ENCODE data around the gene GDPGP1. TPM values are rescaled to one million over a fixed set of nuclear protein-coding genes. Genes with fewer than 3 reads are reported as not detected.

Gene GDPGP1, protein sequence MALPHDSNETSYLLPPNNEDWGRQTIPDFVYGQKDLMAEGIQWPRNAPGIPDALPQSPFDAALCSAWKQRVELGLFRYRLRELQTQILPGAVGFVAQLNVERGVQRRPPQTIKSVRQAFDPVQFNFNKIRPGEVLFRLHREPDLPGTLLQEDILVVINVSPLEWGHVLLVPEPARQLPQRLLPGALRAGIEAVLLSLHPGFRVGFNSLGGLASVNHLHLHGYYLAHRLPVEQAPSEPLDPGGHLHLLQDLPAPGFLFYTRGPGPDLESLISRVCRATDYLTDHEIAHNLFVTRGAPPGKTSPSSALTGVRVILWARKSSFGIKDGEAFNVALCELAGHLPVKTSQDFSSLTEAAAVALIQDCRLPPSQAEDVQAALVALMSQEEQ
- total RNA-seq: 1 to 10 TPM; 4.8 to 5.4 TPM
- polyA plus RNA-seq (2013, experiment 1 of 2): 1.9 TPM
- polyA plus RNA-seq (2013, experiment 2 of 2): 3.3 TPM
- long read RNA-seq, experiment 1: 0 reads
- long read RNA-seq, experiment 2, partial matches to known transcripts: 0 of 1 reads
- long read RNA-seq, experiment 2, other reads (novel, unspliced or antisense): 0 of 1 reads
- long read RNA-seq, experiment 3, partial matches to known transcripts: 0 of 1 reads
- long read RNA-seq, experiment 3, other reads (novel, unspliced or antisense): 0 of 1 reads
- long read RNA-seq, experiment 4: 0 reads

DNA sequence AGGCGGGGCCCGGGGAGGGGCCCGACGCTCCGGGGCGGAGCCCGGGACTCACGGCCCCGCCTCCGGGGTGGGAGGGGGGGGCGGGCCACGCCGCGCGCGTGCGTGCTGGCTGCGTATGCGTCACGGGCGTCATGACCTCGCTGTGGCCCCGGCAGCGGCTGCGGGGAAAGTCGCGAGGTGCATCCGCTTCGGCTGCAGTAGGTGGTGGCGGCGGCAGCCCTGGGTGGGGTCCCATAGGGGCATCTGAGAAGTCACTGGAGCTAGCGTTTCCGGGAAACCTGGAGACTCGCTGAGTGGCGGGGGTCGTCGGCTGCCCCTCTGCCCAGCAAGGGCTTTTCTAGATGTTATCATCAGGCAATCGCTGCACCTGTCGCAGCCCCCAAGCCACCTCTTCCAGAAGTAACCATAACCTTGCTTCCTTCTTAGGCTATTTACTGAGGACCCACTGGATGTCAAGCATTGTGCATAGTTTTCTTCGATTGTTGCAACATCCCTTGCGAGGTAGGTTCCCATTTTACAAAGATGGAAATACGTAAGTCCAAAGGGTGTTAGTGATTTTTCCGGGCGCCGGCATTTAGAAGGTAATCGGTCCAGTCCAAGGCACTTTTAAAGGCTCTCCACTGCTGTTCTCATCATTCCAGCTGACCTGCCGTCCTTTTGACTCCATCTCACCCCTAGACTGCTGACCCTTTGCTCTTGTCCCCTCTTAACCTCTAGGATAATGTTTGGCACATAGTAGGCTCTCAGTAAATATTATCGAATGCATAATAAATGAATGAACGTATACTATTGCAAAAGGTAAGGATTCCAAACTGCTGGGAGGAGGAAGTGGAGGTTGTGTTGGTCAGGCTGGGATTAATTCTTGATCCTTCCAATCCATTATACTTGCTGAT lies at the start of gene GDPGP1:
TSS of gene GDPGP1 (plus strand) at position 114 of the 893 bp plus-strand sequence. CDS start 6,700 bp downstream, outside the sequence.
- Mint-ChIP-seq H3K4me1 (peaks cover 10% of the 10 kb centered on the region), H3K27ac (peak within 1 kb of the TSS; percentile 82), H3K27me3 (ENCODE audit: insufficient read depth) (no peaks in the 10 kb centered on the region), H3K4me3 (peak within 1 kb of the TSS; percentile 68), H3K9me3 (no peaks in the 10 kb centered on the region), H3K36me3 (ENCODE audit: low read depth) (peaks cover 12% of the 10 kb centered on the region)
- no peaks in the 10 kb centered on the region for H3K27me3 ChIP-seq (ENCODE audit: control insufficient read depth, insufficient read depth, low read length, poor library complexity, severe bottlenecking)
- no peaks in the 10 kb centered on the region for H3K4me1 ChIP-seq (ENCODE audit: control insufficient read depth, insufficient read depth, low read length)
- no peaks in the 10 kb centered on the region for H3K9me3 ChIP-seq (ENCODE audit: control insufficient read depth, low read length)
- peak within 1 kb of the TSS; percentile 67 for H3K9ac ChIP-seq (ENCODE audit: extremely low read depth, low read length, poor library complexity, severe bottlenecking)
- H3K36me3 ChIP-seq (ENCODE audit: control insufficient read depth, insufficient read depth, low read length): no peaks in the 10 kb centered on the region
- H3K27ac ChIP-seq (ENCODE audit: low read depth, low read length): no peak within 1 kb of the TSS
- TF ChIP-seq, protein P1, sequence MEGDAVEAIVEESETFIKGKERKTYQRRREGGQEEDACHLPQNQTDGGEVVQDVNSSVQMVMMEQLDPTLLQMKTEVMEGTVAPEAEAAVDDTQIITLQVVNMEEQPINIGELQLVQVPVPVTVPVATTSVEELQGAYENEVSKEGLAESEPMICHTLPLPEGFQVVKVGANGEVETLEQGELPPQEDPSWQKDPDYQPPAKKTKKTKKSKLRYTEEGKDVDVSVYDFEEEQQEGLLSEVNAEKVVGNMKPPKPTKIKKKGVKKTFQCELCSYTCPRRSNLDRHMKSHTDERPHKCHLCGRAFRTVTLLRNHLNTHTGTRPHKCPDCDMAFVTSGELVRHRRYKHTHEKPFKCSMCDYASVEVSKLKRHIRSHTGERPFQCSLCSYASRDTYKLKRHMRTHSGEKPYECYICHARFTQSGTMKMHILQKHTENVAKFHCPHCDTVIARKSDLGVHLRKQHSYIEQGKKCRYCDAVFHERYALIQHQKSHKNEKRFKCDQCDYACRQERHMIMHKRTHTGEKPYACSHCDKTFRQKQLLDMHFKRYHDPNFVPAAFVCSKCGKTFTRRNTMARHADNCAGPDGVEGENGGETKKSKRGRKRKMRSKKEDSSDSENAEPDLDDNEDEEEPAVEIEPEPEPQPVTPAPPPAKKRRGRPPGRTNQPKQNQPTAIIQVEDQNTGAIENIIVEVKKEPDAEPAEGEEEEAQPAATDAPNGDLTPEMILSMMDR (conservative IDR thresholded peaks at IDR 0.05): no peak
- H3K4me3 ChIP-seq (ENCODE audit: low read length): peak within 1 kb of the TSS; percentile 82
- 16 to 31% methylated on average over 22 to 49 of the region's 49 CpGs for WGBS, 2 experiments (ENCODE audit: insufficient coverage in 1 of 2, insufficient read length in 1 of 2)
- DNase-seq: no peak

DNA sequence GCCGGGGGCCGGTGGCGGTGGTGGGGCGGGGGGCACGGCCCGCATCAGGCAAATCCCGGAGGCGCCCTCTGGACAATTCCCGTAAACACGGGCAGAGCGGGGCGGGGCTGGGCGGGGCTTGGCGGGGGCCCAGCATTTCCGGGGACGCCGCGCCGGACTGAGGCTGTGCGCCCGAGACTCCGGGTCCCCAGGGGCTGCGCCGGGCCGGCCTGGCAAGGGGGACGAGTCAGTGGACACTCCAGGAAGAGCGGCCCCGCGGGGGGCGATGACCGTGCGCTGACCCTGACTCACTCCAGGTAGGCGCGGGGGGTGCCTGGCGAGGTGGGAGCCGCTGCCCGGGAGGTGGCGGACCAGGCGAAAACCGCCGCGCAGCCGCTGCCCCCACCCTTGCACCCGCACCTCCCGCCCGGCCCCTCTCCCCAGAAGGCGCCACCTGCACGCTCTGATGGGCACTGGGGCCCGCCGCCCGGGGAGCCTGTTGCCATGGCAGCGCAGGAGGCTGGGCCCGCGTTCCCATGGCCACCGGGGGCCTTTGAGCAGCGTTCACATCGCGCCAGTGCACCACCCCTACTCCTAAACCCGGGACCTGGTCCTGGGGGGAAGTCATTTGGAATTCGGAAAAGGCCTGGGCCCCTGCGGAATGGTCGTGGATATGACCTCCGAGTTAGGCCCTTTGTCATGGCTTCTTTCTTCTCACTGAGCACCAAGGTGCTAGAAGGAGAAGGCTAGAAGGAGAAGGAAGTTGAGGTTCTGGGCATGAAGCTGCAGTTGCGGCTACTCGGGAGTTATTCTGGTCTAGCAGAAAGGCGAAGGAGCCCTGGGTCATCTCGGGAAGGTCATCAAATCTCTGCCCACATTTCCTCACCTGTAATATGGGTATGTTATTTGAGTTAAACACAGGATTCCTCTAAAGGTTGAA lies 49.0 kb upstream of the GDPGP1 start:
- no peak overlapping the region for H3K9ac ChIP-seq (ENCODE audit: extremely low read depth, low read length, poor library complexity, severe bottlenecking)
- Mint-ChIP-seq H3K4me1 (peaks cover 4% of the 10 kb centered on the region), H3K36me3 (ENCODE audit: low read depth) (no peaks in the 10 kb centered on the region), H3K4me3 (peak overlapping the region; percentile 58), H3K27ac (no peak overlapping the region), H3K27me3 (ENCODE audit: insufficient read depth) (no peaks in the 10 kb centered on the region), H3K9me3 (no peaks in the 10 kb centered on the region)
- no peaks in the 10 kb centered on the region for H3K9me3 ChIP-seq (ENCODE audit: control insufficient read depth, low read length)
- H3K4me3 ChIP-seq (ENCODE audit: low read length): peak overlapping the region; percentile 73
- no peaks in the 10 kb centered on the region for H3K4me1 ChIP-seq (ENCODE audit: control insufficient read depth, insufficient read depth, low read length)
- H3K27me3 ChIP-seq (ENCODE audit: control insufficient read depth, insufficient read depth, low read length, poor library complexity, severe bottlenecking): no peaks in the 10 kb centered on the region
- no peak overlapping the region for H3K27ac ChIP-seq (ENCODE audit: low read depth, low read length)
- DNase-seq: peak; percentile 87
- WGBS, 2 experiments (ENCODE audit: insufficient coverage in 1 of 2, insufficient read length in 1 of 2): 7 to 11% methylated on average over 17 to 66 of the region's 67 CpGs
- TF ChIP-seq, protein P1 (conservative IDR thresholded peaks at IDR 0.05): no peak
- H3K36me3 ChIP-seq (ENCODE audit: control insufficient read depth, insufficient read depth, low read length): no peaks in the 10 kb centered on the region

Data from endodermal cell (in vitro differentiated cells).